Measurements from ENCODE around the gene COIL.

The COIL gene

DNA sequence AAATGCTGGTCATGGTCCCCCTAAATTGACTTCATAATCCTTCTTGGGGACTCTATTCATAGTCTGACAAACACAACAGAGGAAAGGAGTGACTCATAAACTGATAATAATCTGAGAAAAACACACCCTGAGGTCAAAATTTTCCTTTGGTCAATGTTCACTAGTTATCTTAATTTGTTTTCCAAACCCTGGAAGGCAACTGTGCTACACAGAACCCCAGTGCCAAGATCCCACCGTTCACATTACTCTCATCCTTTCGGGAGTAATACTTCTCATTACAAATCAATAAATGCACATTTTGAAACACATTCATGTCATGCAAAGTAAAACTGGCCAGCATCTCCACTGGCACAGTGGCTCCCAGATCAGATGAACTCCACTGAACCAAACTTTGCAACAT is 23.2 kb downstream of the COIL start:
- no peak for DNase-seq (ENCODE audit: extremely low read depth in 1 of 2, low read depth in 1 of 2)

DNA sequence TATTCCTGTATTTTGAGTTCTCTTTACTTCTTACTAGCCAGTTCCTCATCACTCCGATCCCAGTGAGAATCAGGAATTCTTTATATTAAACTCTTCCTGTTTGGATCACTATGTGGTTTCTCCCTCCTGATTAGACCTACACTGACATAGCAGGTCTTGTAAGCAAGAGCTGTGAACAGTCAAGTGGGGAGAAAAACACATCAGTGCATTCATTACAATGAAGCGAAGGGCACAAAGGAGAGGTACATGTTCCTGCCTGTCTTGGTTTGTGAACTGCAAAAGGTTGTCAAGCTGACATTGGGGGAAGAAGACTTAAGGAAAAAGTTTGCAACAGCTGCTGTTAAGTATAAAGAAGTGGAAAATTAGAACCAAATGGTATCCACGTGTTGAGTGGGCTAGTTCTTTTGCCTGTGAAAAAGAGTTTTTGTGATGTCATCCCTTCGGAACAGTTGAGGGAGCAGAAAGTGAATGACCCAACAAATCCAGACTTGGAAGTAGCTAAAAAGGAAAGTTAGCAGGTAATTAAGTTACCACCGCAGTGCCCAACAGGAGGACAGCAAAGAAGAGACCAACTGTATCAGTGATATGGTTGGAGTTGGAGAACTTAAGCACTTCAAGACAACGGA is 24.0 kb downstream of the COIL start:
- no peak for DNase-seq (ENCODE audit: extremely low read depth in 1 of 2, low read depth in 1 of 2)

DNA sequence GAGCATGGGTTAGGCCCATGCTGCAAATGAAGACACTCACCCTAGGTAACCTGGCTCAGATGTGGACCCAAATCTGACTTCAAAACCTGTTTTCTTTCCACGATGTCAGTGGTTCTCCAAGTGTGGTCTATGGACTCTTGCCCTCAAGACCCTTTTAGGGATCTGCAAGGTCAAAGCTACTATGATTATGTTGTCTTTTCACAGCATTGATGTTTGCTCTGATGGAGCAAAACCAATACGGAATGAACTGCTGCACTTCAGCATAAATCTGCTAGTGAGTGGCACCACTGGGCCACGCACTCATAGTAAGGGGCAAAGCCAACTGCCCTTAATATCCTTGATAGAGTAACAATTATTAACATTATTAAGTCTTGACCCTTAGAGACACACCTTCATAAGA is 25.4 kb downstream of the COIL start:
- DNase-seq (ENCODE audit: extremely low read depth in 1 of 2, low read depth in 1 of 2): no peak

DNA sequence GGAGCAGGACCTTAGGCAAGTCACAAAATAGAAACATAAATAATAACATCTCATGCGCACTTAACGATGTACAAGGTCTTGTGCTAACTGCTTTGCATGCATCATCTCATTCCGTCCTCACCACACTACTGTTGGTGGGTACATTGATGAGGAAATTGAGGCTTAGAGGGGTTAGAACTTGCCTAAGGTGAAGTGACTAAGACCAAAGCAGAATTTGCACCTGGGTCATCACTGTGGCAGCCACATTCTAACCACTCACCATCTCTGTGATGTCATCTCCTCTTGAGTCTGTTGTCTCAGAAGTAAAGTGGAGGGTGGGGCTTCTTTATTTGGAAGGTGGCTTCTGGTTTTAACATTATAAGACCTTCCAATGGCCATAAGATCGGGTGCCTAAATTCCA is 26.6 kb downstream of the COIL start:
- peak in 1 of 2 donors; percentile 28 for DNase-seq (ENCODE audit: extremely low read depth in 1 of 2, low read depth in 1 of 2)

DNA sequence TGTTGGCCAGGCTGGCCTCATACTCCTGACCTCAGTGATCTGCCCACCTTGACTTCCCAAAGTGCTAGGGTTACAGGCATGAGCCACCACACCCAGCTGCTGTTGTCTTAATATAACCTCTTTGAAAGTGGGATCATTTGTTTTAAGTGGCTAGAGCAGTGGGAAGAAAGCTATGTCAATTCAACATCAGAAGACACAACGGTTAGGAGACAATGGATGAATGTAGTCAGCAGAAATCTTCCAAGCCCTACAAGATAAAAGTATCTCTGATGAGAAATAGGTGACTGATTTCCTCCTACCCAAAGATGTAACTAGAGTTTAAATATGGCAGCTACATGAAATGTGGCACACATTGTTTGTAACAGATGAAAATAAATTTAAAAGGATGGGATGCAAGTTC is 27.0 kb downstream of the COIL start:
- DNase-seq (ENCODE audit: extremely low read depth in 1 of 2, low read depth in 1 of 2): no peak

DNA sequence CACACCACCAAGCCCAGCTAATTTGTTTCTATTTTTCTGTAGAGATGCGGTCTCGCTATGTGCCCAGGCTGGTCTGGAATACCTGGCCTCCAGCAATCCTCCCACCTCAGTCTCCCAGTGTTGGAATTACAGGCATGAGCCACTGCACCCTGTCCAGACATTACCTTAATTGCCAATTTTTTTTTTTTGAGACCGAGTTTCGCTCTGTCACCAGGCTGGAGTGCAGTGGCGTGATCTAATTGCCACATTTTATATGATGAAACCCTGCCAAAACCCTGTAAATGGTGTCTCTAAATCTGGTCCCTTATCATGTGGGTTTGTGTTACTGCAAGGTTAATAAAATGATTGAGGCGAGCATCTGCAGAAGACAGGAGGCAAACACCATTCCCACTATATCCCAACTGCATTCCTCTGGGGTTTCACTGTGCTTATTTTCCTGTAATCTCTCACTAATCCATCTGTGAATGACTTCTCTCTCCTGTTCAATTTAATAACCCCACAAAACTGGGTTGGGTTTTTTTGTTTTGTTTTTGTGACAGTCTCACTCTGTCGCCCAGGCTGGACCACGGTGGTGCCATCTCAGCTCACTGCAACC is 27.6 kb downstream of the COIL start:
- no peak for DNase-seq (ENCODE audit: extremely low read depth in 1 of 2, low read depth in 1 of 2)

DNA sequence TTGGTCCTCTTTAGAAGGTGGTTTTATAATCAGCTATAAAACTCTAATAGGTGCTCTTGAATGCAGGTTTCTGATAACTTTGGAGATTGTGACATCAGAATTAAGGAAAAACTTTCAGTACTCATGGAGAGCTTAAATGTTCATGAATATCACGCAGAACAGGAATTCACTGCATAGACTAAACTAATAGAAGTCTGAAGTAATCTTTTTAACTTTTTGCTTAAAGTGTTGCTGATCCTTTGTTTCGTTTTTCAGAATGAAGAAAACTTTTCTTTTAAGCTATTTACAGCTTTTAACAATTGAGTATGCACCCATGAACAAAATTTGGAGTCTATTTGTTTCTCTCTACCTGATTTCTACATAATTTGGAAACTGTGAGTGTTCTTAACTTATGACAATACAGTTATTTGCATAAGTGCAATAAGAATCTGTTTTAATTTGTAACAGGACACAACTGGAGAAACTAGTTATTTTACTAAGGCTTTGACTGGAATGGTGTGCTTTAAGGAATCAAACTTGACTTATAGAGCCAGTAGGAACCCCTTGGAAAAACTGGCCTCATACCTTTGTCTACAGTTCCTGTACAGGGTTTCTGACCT is 30.0 kb downstream of the COIL start:
- DNase-seq (ENCODE audit: extremely low read depth in 1 of 2, low read depth in 1 of 2): no peak

DNA sequence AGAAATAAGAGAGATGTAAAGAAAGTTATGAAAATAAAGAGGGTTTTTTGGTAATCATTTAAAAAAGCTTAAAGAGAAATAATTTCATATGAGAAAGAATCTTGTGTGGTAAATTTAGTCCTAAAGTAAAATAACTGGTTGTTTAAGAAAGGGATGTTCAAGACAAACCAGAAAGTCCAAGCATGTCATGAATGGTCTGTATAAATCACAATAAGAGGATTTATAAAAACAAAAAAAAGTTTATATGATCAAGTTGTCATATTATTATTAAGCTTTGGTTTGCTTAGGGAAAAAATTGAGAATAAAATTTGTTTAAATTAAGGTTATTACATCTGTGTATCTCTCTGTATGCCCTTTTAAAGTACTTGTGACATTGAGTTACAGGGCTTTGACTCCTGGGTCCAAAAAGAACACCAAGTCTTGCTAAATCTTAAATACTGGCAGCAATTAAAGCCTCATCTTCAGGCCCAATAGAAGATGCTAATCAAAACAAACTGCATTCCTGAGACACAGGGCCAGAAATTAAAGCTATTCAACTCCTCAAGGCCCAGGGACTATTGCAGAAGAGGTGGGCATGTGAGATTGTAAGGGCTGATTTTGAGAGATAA is 31.4 kb downstream of the COIL start:
- no peak for DNase-seq (ENCODE audit: extremely low read depth in 1 of 2, low read depth in 1 of 2)

DNA sequence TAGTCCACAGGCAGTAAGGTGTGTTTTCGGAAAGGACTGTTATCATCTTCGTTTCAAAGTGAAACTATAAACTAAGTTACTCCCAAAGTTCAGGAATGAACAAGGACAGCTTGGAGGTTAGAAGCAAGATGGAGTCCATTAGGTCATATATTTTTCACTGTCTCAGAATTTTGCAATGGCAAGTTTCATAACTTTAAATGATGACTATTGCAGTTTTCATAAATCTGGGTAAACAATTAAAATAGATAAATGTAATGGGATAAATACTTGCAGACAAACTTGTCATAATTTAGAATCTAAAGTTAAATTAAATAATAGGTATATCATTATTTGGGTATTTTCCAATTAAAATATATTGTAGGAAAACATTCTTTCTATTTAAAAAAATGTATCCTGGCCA is 32.3 kb downstream of the COIL start:
- no peak for DNase-seq (ENCODE audit: extremely low read depth in 1 of 2, low read depth in 1 of 2)

DNA sequence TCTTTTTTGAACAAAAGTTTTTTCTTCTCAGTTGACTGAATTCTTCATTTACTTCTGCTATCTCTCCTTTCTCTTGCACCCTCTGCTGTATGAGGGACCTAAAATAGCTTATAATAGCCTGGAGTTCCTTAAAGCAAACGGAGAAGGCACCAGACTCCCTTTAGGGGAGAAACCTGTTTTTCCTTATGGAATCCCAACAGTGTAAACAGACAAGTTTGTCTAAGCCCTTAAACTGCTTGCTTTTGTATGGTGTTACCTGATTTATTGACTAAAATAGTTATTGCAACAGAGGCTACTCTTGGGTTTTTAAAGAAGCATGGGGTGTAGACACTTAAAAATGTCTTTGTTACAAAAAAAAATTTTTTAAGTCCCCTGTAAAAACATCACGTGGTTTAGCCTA is 34.1 kb downstream of the COIL start:
- DNase-seq (ENCODE audit: extremely low read depth in 1 of 2, low read depth in 1 of 2): no peak

DNA sequence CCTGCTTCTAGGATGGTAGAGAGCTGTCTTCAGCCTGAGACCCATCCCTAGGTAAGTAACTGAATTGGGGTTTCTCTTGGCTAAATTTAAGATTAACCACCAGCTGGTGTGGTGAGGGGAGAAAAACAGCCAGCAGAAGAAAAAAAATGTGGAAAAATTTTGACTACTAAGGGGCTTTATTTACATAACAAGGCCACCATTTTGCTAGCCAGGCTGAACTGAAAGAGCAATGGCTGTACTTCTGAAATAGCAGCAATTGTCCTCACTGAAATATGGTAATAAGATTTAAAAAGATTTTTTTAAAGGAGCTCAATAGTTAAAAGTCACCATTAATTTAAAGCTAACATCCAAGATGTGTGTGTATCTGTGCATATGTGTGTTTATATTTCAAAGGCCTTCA is 34.6 kb downstream of the COIL start:
- DNase-seq (ENCODE audit: extremely low read depth in 1 of 2, low read depth in 1 of 2): no peak

DNA sequence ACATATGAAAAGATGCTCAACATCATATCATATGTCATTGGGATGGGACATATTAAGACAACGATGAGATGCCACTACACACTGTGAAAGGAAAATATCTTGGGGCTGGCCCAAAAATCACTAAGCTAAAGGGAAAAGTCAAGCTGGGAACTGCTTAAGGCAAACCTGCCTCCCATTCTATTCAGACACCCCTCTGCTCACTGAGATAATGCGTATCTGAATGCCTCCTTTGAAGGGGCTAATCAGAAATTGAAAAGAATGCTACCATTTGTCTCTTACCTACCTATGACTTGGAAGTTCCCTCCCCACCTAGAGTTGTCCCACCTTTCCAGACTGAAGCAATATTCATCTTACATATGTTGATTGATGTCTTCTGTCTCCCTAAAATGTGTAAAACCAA is 35.8 kb downstream of the COIL start:
- DNase-seq (ENCODE audit: extremely low read depth in 1 of 2, low read depth in 1 of 2): no peak

DNA sequence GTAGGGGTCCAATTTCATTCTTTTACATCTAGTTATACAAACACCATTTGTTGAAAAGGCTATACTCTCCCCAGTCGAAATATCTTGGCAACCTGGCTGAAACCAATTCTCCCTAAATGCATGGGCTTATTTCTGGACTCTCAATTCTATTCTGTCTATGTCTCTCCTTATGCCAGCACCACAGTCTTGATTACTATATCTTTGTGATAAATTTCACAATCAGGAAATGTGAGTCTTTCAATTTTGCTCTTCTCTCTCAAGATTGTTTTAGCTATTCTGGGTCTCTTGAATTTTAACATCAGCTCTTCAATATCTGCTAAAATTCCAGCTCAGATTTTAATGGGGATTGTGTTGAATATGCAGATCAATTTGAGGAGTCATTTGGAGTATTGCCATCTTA is 41.1 kb downstream of the COIL start:
- no peak for DNase-seq (ENCODE audit: extremely low read depth in 1 of 2, low read depth in 1 of 2)

DNA sequence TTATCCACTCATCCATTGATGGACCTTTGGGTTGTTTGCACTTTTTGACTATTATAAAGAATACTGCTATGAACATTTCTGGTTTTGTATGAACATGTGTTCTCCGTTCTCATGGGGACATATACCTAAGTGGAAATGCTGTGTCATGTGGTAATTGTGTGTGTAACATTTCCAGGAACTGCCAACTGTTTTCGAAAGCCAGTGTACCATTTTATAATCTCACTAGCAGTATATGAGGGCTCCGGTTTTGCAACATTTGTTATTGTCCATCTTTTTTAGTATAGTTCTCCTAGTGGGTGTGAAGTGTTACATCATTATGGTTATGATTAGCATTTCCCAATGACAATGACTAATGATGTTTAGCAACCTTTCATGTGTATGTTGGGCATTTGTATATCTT is 41.9 kb downstream of the COIL start:
- no peak for DNase-seq (ENCODE audit: extremely low read depth in 1 of 2, low read depth in 1 of 2)

DNA sequence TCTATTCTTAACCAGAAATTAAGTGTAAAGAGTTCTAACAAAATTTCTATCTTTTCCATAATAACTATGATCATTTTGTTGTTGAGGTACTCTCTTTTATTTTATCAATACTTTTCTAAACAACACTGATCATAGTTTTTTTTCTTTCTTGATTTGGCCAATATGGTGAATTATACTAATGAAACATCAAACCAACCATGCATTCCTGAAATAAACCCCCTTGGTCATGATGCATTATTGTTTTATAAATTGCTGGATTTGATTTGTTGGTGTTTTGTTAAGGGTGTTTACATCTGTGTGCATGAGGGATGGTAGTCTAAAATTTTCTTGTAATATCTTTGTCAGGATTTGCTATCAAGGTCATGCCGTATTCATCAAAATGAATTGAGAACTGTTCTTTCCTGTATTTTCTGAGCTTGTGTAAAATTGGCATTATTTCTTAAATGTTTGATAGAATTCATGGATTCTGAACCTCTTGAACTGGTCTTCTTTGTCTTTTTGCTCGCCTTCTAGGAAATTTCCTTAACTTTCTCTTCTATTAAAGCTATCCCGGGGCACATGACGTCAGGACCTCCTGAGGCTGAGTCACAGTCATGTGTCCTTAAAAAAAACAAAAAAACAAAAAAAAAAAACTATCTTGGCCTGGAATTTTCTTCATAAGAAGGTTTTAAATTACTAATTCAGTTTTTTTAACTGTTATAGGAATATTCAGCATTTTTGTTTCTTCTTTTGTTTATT is 43.1 kb downstream of the COIL start:
- no peak for DNase-seq (ENCODE audit: extremely low read depth in 1 of 2, low read depth in 1 of 2)

DNA sequence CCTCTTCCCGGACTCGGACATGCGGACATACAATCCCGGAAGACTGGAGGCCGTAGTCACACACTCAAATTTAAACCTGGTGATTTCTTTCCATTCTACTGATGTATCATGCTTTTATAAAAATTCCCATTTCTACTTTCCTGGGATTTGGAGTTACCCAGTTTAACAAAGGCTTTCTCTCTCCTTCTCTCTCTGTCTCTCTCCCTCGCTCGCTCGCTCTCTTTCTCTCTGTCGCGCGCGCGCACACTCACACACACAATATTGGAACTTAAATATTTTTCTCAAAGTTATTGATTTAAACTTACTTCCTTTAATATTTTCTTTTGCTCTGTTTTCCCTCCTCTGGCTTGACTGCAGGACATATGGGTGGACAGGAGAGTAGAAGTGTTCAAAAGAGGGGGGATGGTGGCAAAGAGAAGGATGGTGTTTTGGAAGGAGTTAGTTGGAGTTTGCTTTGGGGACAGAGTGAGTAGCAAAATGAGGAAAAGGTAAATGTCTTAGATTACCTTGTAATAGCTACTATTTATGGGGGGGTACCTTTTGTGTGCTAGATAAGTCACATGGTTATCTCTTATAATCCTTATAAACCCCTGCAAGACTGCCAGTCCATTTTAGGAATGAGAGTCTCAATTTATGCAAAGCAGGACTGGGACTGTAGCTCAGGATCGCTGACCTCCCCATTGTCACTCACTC is 46.1 kb downstream of the COIL start:
- no peak for DNase-seq (ENCODE audit: extremely low read depth in 1 of 2, low read depth in 1 of 2)

DNA sequence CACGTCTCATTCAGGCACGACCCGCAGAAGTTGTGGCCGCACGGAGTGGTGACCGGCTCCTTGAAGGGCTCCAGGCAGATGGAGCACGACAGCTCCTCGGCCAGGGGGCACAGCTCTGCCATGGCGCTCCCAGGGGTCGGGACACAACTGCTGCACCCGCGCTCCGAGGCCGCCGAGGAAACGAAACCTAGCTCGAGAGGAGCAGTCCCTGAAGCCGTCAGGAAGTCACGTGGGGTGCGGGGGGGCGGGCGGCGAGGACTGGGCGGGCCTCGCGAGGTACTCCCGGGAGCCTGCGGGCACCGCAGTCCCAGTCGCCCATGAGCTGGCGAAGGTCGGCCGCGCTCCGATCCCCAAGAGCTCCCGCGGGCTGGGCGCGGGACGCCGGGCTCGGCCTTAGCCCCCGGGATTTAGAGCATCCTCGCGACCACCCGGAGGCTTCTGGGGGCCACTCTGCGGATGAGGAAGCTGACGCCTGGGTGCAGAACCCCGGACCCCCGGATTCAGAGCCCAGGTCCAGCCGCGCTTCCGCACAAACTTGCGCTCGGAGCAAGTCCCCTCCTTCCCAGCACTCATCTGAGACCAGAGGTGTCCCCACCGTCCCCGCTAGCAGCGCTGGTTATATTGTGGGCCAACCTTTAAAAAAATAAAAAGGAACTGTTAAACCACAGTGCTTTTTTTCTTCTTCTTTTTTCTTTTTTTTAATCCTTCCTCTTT is 46.8 kb downstream of the COIL start, which contains the start of gene TRIM25:
TRIM25 (minus strand) TSS at position 183 of the 714 bp plus-strand sequence; CDS start at position 122, 61 bp downstream.
- DNase-seq (ENCODE audit: extremely low read depth in 1 of 2, low read depth in 1 of 2): peak; percentile 78 to 88

DNA sequence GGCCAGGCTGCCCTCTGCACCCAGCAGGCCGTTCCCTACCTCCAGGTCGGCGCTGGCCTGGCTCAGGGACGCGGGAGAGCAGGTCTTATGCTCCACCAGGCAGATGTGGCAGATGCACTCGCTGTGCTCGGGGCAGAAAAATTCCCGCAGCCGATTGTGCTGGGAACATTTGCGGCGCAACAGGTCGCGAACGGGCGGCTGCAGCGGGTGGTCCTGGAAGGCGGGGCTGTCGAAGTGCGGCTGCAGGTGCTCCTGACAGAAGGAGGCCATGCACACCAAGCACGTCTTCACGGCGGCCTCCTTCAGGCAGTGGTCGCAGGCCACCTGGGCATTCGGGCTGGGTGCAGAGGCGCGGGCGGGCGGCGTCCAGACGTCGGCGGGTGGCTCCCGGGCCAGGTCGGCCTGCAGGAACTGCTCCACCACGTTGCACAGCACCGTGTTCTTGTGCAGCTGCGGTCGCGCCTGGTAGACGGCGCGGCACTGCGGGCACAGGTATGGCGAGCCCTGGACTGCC is 47.4 kb downstream of the COIL start:
- no peak for DNase-seq (ENCODE audit: extremely low read depth in 1 of 2, low read depth in 1 of 2)

DNA sequence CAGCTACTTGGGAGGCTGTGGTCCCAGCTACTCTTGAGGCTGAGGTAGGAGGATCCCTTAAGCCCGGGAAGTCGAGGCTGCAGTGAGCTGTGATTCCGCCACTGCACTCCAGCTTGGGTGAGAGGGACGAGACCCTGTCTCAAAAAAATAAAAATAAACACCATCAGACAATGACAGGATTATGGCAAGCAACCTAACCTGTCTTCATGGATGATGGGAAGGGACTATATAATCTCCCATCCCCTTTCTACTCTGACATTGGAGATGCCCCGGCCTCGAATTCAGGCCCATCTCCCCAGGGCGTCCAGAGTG is 47.9 kb downstream of the COIL start:
- no peak for DNase-seq (ENCODE audit: extremely low read depth in 1 of 2, low read depth in 1 of 2)
